IMR-90 (cell line): ENCODE measurements around the gene USP40. TPM values are rescaled to one million over a fixed set of nuclear protein-coding genes. Genes with fewer than 3 reads are reported as not detected.

Source experiments
- ATAC-seq: fragments of 200-7000 bp; cut with Tn5 transposase; 2 replicates; pipeline ENCODE4 v1.9.1; 2020; ENCODE audit warnings: low read depth, mild to moderate bottlenecking, moderate library complexity
- BruUV-seq: library from RNA; stranded (reverse); fragments of 400-500 nt; replicated peaks from 2 replicates; lab custom pipeline; 2021; lab: Mats Ljungman, UMichigan
- CTCF ChIA-PET: fragments of 300-600 bp; formaldehyde crosslinking; extraction: SDS; loops from one replicate; lab custom pipeline; 2021; ENCODE audit warnings: antibody characterized with exemption; lab: Yijun Ruan, JAX
- POLR2A ChIA-PET: fragments of 300-600 bp; sonication (Branson Sonifier 250); formaldehyde crosslinking; loops from one replicate; lab custom pipeline; 2022; ENCODE audit warnings: antibody characterized with exemption; ENCODE audit not compliant: unreplicated experiment; lab: Charles Lee
- DNase-seq: peaks from one replicate; pipeline ENCODE4 v3.0.0; 2013
- H2AFZ ChIP-seq: replicated peaks from 2 replicates; pipeline ENCODE3; 2013; ENCODE audit warnings: low read length, mild to moderate bottlenecking; ENCODE audit not compliant: poor library complexity
- H2AK5ac ChIP-seq: 2 replicates; pipeline ENCODE4 v1.6.1; 2013; ENCODE audit warnings: low read depth, low read length, inconsistent platforms
- H2AK9ac ChIP-seq: replicated peaks from 2 replicates; pipeline ENCODE3; 2013; ENCODE audit warnings: mild to moderate bottlenecking, low read depth, low read length, moderate library complexity; ENCODE audit not compliant: poor library complexity
- H2BK120ac ChIP-seq: 2 replicates; pipeline ENCODE4 v1.6.1; 2013; ENCODE audit warnings: low read depth, low read length, inconsistent platforms
- H2BK15ac ChIP-seq: 3 replicates; pipeline ENCODE4 v1.6.1; 2013; ENCODE audit warnings: low read depth, low read length, inconsistent platforms
- H2BK20ac ChIP-seq: 2 replicates; pipeline ENCODE4 v1.6.1; 2013; ENCODE audit warnings: low read depth, mild to moderate bottlenecking, inconsistent platforms, low read length, moderate library complexity
- H2BK5ac ChIP-seq: 2 replicates; pipeline ENCODE4 v1.6.1; 2013; ENCODE audit warnings: mild to moderate bottlenecking, low read depth, low read length, inconsistent platforms; ENCODE audit not compliant: poor library complexity, severe bottlenecking
- H3K14ac ChIP-seq: replicated peaks from 2 replicates; pipeline ENCODE4 v1.6.1; 2013; ENCODE audit warnings: low read depth, low read length, inconsistent platforms
- H3K18ac ChIP-seq: 2 replicates; pipeline ENCODE4 v1.6.1; 2013; ENCODE audit warnings: low read depth, low read length, control low read depth
- H3K23ac ChIP-seq: 2 replicates; pipeline ENCODE4 v1.6.1; 2013; ENCODE audit warnings: low read depth, low read length, inconsistent platforms
- H3K27ac ChIP-seq: 2 replicates; pipeline ENCODE4 v1.5.1; 2013; ENCODE audit warnings: mild to moderate bottlenecking, control low read depth, low read length; ENCODE audit not compliant: insufficient read depth
- H3K27me3 ChIP-seq: 2 replicates; pipeline ENCODE4 v1.6.1; 2013; ENCODE audit warnings: low read length; ENCODE audit not compliant: control insufficient read depth, insufficient read depth
- H3K36me3 ChIP-seq: 2 replicates; pipeline ENCODE4 v1.6.1; 2013; ENCODE audit warnings: low read length, mixed read lengths; ENCODE audit not compliant: control insufficient read depth, insufficient read depth
- H3K4ac ChIP-seq: 2 replicates; pipeline ENCODE4 v1.6.1; 2013; ENCODE audit warnings: low read depth, low read length, inconsistent platforms
- H3K4me1 ChIP-seq: 2 replicates; pipeline ENCODE4 v1.6.1; 2013; ENCODE audit warnings: low read length, mixed read lengths; ENCODE audit not compliant: control insufficient read depth, insufficient read depth
- H3K4me2 ChIP-seq: 2 replicates; pipeline ENCODE4 v1.6.1; 2013; ENCODE audit warnings: low read depth, mild to moderate bottlenecking, control low read depth, low read length, moderate library complexity
- H3K4me3 ChIP-seq: 2 replicates; pipeline ENCODE4 v1.5.1; 2013; ENCODE audit warnings: low read depth, mild to moderate bottlenecking, control low read depth, low read length, moderate library complexity; ENCODE audit not compliant: insufficient read depth
- H3K56ac ChIP-seq: 2 replicates; pipeline ENCODE4 v1.6.1; 2013; ENCODE audit warnings: low read length, inconsistent platforms; ENCODE audit not compliant: insufficient read depth; ENCODE audit errors: extremely low read depth
- H3K79me1 ChIP-seq, 2 experiments: 2 replicates each; pipeline ENCODE4 v1.6.1; 2013; ENCODE audit warnings: low read length in 2 of 2, inconsistent platforms in 1 of 2, low read depth in 1 of 2
- H3K9ac ChIP-seq: 2 replicates; pipeline ENCODE4 v1.6.1; 2013; ENCODE audit warnings: low read depth, low read length, control low read depth
- H3K9me1 ChIP-seq: 2 replicates; pipeline ENCODE4 v1.6.1; 2013; ENCODE audit warnings: low read length, inconsistent platforms; ENCODE audit not compliant: insufficient read depth
- H3K9me3 ChIP-seq: 2 replicates; pipeline ENCODE4 v1.6.1; 2013; ENCODE audit warnings: low read length; ENCODE audit not compliant: control insufficient read depth, insufficient read depth
- H4K20me1 ChIP-seq: 2 replicates; pipeline ENCODE4 v1.6.1; 2013; ENCODE audit warnings: low read length, inconsistent platforms; ENCODE audit not compliant: insufficient read depth
- H4K5ac ChIP-seq: 2 replicates; pipeline ENCODE4 v1.6.1; 2013; ENCODE audit warnings: mild to moderate bottlenecking, low read depth, low read length, control low read depth
- H4K8ac ChIP-seq, 2 experiments: 2 replicates each; pipeline ENCODE4 v1.6.1; 2013; ENCODE audit warnings: low read depth in 2 of 2, low read length in 2 of 2, control low read depth in 1 of 2, inconsistent platforms in 1 of 2
- H4K91ac ChIP-seq: 2 replicates; pipeline ENCODE4 v1.6.1; 2013; ENCODE audit warnings: low read depth, low read length, inconsistent platforms; ENCODE audit not compliant: insufficient read depth
- BHLHE40 ChIP-seq: fragments of 150-350 bp; IDR thresholded peaks from 2 replicates; pipeline ENCODE4 v1.6.1; 2016; ENCODE audit warnings: mild to moderate bottlenecking, low read depth, low read length
- FOS ChIP-seq: fragments of 150-350 bp; IDR thresholded peaks from 2 replicates; pipeline ENCODE4 v1.6.1; 2016; ENCODE audit warnings: low read depth, low read length
- MAFK ChIP-seq: IDR thresholded peaks from 2 replicates; pipeline ENCODE4 v1.6.1; 2012; ENCODE audit warnings: low read depth, low read length, improper control_type of control experiment
- MXI1 ChIP-seq: IDR thresholded peaks from 2 replicates; pipeline ENCODE4 v1.6.1; 2012; ENCODE audit warnings: low read depth, mild to moderate bottlenecking, low read length, moderate library complexity, borderline replicate concordance
- NFE2L2 ChIP-seq: fragments of 150-350 bp; IDR thresholded peaks from 2 replicates; pipeline ENCODE4 v1.6.1; 2016; ENCODE audit warnings: low read depth, mild to moderate bottlenecking, low read length
- WGBS, 2 experiments: methylation state at CpG; one replicate each; pipeline versions ENCODE4 v1.1.5 to v1.1.7; 2013; ENCODE audit warnings: missing lambda C conversion rate in 2 of 2; ENCODE audit not compliant: insufficient read length in 1 of 2; ENCODE audit errors: extremely low coverage in 2 of 2; 5-methylcytosine and 5-hydroxymethylcytosine counted together
- dilution Hi-C: fragments of 300-500 bp; cut with HindIII; formaldehyde crosslinking; loops from one replicate; pipeline ENCODE4 v1.14.3; 2018; ENCODE audit warnings: low sequenced_read_pairs; ENCODE audit not compliant: unreplicated experiment
- in situ Hi-C: fragments of 300-500 bp; cut with MboI; formaldehyde crosslinking; loops from 3 replicates; pipeline ENCODE4 v1.14.3; 2019; ENCODE audit warnings: low sequenced_read_pairs, inconsistent platforms, mixed read lengths
- intact Hi-C: fragments of 100-400 bp; cut with micrococcal nuclease; formaldehyde crosslinking; loops from 2 replicates; pipeline ENCODE4 v1.10.0; 2022
- polyA plus RNA-seq, 3 experiments: library from polyadenylated mRNA; depleted of rRNA; stranded (reverse); fragments of >200 nt; gene quantifications; 2 replicates each; pipeline ENCODE4 v1.2.3, GENCODE V29; 2012; ENCODE audit warnings: low replicate concordance in 1 of 3
- total RNA-seq: library from RNA; depleted of rRNA; stranded (reverse); fragments of >200 nt; gene quantifications from 2 replicates; pipeline ENCODE4 v1.2.3, GENCODE V29; 2012

USP40 gene
- total and polyA plus RNA-seq, 2 of the 4 experiments (the other 2 are of a cell fraction) = 30.1 to 30.8 TPM

DNA sequence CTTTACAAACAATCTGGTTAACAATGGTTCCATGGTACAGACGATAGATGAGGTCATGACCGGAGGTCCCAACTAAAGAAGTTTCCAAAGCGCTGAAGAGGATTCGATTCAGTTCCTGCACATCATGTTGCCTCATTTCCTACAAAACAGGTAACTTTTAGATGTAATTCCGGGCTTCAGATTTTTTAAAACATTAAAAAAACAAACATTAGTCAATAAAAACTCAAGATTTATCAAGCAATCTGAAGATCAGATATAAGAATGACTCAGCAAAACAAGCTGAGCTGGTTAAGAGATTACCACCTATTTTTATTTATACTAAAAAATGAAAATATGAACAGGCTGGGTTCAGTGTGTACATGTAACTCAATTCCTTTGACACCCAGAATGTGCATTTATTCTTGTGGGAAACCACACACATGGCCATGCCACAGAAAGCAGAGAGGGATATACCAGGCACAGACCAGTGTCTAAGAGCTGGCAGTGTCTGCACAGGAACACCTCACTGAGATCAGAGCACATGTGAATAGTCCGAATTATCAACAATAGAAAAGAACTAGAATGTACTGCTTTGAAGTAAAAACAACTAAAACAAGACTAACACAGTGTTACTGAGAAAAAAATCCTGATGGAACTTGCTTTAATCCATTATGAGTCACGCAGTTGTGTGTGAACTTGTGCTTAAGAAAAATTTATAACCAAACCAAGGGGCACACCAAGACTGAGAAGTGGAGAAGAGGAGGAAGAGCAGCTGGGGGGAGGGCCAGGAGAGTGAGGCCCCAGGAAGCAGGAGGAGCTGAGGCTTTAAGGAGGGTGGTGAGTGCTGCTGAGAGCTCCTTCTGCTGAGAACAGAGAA, 9.5 kb downstream of the USP40 start:
- in situ Hi-C loops = no loop called here

More for the DNA sequence above, 9.5 kb downstream of the USP40 start:
- TF ChIP-seq MXI1 (0 out of 2 replicates have a peak, but pooled peaks have one; percentile 32), NFE2L2 (peak; percentile 98), MAFK (peak; percentile 82), FOS (0 out of 2 replicates have a peak, but pooled peaks have one; percentile 5), BHLHE40 (no peak)
- Histone ChIP-seq H3K79me1 (peaks cover 4 to 23% of the 10 kb centered on the region in 2 experiments; a peak in 3 of 4 replicates), H3K18ac (peak overlapping the region; percentile 80), H4K91ac (peak overlapping the region; percentile 64; the same call in 1 of the 2 replicates), H3K23ac (peak overlapping the region; percentile 87), H3K14ac (peak overlapping the region; percentile 81), H2AK5ac (peak overlapping the region; percentile 70; the same call in 1 of the 2 replicates), H3K4me3 (no peak overlapping the region), H4K20me1 (no peaks in the 10 kb centered on the region), H2BK20ac (peak overlapping the region; percentile 88), H2BK120ac (peak overlapping the region; percentile 80), H2BK15ac (peak overlapping the region; percentile 69; the same call in 2 of the 3 replicates), H2AK9ac (no peak overlapping the region), H3K9ac (0 out of 2 replicates have a peak overlapping the region, but pooled peaks have one; percentile 52), H3K9me3 (no peaks in the 10 kb centered on the region), H3K4ac (peak overlapping the region; percentile 75), H3K4me2 (peak overlapping the region; percentile 33), H3K56ac (peak overlapping the region; percentile 17; the same call in 1 of the 2 replicates), H2BK5ac (peak overlapping the region; percentile 88), H3K4me1 (peaks cover 12% of the 10 kb centered on the region), H4K8ac (peak overlapping the region; percentile 6 to 79; a peak in 3 of 4 replicates), H4K5ac (peak overlapping the region; percentile 79), H3K9me1 (peaks cover 8% of the 10 kb centered on the region; the same call in 1 of the 2 replicates), H3K27me3 (no peaks in the 10 kb centered on the region), H2AFZ (peak overlapping the region; percentile 74), H3K36me3 (peaks cover 6% of the 10 kb centered on the region), H3K27ac (peak overlapping the region; percentile 83; the same call in 1 of the 2 replicates)
- peak; percentile 94 for ATAC-seq
- no TSS peak for BruUV-seq
- intact Hi-C loops (loop anchor here (5.0 kb wide), 1 partner anchor 155 kb away; the partner anchor contains the start of gene UGT1A5), dilution Hi-C loops (no loop called here)
- ChIA-PET CTCF (interaction anchor here (1.4 kb wide), 1 partner anchor 108 kb away, joined by 4 read pairs; no protein-coding TSS in a partner anchor), POLR2A (no interaction called here)
- 100% methylated on average over 1 of the region's 7 CpGs; no CpG with 5 or more reads in 1 of the 2 experiments for WGBS, 2 experiments
- DNase-seq = peak; percentile 79
